OCI-LY1 (cell line): ENCODE data around the gene RAB3C.

Experiments
- CTCF ChIP-seq: fragments of 200-600 bp; sonication (generic), shearing (Covaris generic); IDR thresholded peaks from 2 replicates; pipeline ENCODE4 v1.5.1; 2017; ENCODE audit warnings: mild to moderate bottlenecking, antibody characterized with exemption, low read length, moderate library complexity, mixed read lengths
- EZH2 ChIP-seq: fragments of 200-600 bp; sonication (generic), shearing (Covaris generic); IDR thresholded peaks from 2 replicates; pipeline ENCODE4 v1.8.0; 2017; ENCODE audit warnings: borderline replicate concordance, mixed run types, mild to moderate bottlenecking, antibody characterized with exemption, low read length, moderate library complexity, mixed read lengths

GRCh38 chr5:58786035-58786434 is 203.2 kb downstream of the RAB3C start:
- TF ChIP-seq CTCF (no peak), EZH2 (no peak)
